Measurements from ENCODE around the gene CCL14.

DNA sequence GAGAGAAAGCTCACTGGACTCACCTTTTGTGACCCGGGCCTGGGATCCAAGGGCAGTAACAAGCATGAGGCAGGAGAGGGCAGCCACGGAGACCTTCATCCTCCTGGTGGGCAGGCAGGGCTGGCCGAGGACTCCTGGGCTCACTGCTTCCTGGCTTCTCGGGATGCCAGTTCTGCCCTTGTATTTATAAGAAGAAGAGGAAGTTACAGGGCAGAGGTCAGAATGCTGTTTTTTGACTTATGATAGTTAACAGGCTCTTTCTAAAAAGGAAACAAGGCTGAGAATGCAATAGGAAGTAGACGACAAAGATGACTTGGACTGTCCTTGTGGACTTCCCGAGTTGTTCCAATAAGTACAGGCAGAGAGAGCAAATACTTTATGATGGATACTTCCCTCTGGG lies 31.3 kb upstream of the CCL14 start, which contains the start of gene CCL23:
- TF ChIP-seq, protein P1, sequence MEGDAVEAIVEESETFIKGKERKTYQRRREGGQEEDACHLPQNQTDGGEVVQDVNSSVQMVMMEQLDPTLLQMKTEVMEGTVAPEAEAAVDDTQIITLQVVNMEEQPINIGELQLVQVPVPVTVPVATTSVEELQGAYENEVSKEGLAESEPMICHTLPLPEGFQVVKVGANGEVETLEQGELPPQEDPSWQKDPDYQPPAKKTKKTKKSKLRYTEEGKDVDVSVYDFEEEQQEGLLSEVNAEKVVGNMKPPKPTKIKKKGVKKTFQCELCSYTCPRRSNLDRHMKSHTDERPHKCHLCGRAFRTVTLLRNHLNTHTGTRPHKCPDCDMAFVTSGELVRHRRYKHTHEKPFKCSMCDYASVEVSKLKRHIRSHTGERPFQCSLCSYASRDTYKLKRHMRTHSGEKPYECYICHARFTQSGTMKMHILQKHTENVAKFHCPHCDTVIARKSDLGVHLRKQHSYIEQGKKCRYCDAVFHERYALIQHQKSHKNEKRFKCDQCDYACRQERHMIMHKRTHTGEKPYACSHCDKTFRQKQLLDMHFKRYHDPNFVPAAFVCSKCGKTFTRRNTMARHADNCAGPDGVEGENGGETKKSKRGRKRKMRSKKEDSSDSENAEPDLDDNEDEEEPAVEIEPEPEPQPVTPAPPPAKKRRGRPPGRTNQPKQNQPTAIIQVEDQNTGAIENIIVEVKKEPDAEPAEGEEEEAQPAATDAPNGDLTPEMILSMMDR (IDR thresholded peaks at IDR 0.05): no peak
- no peak for TF ChIP-seq ZFX (IDR thresholded peaks at IDR 0.05; ENCODE audit: borderline replicate concordance)
